SK-N-MC (cell line): ENCODE results near the gene BTG1.
"Not testable (repeated sequence)": the region's sequence is repeated elsewhere in the genome, so short reads cannot be mapped to it uniquely, and the experiment has no call there.

ENCODE experiments used
- DNase-seq: peaks from one replicate; pipeline ENCODE4 v3.0.0-alpha.2; 2011; ENCODE audit warnings: low read depth, low spot score
- H3K27ac ChIP-seq: fragments of 200-600 bp; sonication (generic); 2 replicates; pipeline ENCODE4 v1.5.1; 2016; ENCODE audit warnings: mixed run types
- H3K36me3 ChIP-seq: fragments of 200-600 bp; sonication (generic); 2 replicates; pipeline ENCODE4 v1.6.1; 2017; ENCODE audit warnings: antibody characterized with exemption, low read length, mixed read lengths; ENCODE audit not compliant: insufficient read depth
- H3K4me3 ChIP-seq: fragments of 200-600 bp; sonication (generic); 2 replicates; pipeline ENCODE4 v1.5.1; 2016
- H3K9ac ChIP-seq: fragments of 200-600 bp; sonication (generic); 2 replicates; pipeline ENCODE4 v1.8.0; 2017; ENCODE audit warnings: mixed run types, mixed read lengths; ENCODE audit not compliant: insufficient read length
- H3K9me3 ChIP-seq: fragments of 200-600 bp; sonication (generic); 2 replicates; pipeline ENCODE4 v1.6.1; 2017; ENCODE audit warnings: low read depth, mild to moderate bottlenecking, antibody characterized with exemption, low read length, moderate library complexity, mixed read lengths
- EZH2 ChIP-seq: fragments of 200-600 bp; sonication (generic); IDR thresholded peaks from one replicate; pipeline ENCODE4 v1.6.1; 2017; ENCODE audit warnings: antibody characterized with exemption
- FOXP2 ChIP-seq: optimal IDR thresholded peaks from 2 replicates; pipeline ENCODE3; 2011; ENCODE audit warnings: mild to moderate bottlenecking, moderate library complexity; ENCODE audit not compliant: insufficient read depth; ENCODE audit errors: extremely low read length, control extremely low read depth
- POLR2AphosphoS5 ChIP-seq: IDR thresholded peaks from 2 replicates; pipeline ENCODE4 v1.6.1; 2012; ENCODE audit warnings: mild to moderate bottlenecking, low read depth, low read length, borderline replicate concordance

Gene BTG1

GRCh38 chr12:92107621-92108131 is 38.0 kb downstream of the BTG1 start:
- Histone ChIP-seq H3K27ac (no peak overlapping the region), H3K36me3 (no peaks in the 10 kb centered on the region), H3K4me3 (no peak overlapping the region), H3K9ac (no peak overlapping the region), H3K9me3 (no peaks in the 10 kb centered on the region)
- no peak for DNase-seq
- TF ChIP-seq FOXP2 (no peak), POLR2AphosphoS5 (no peak), EZH2 (no peak)

GRCh38 chr12:92107094-92107493 is 38.6 kb downstream of the BTG1 start:
- no peak overlapping the region for H3K4me3 ChIP-seq
- H3K36me3 ChIP-seq: no peaks in the 10 kb centered on the region
- no peak overlapping the region for H3K27ac ChIP-seq
- no peaks in the 10 kb centered on the region for H3K9me3 ChIP-seq
- TF ChIP-seq EZH2 (no peak), POLR2AphosphoS5 (no peak), FOXP2 (no peak)
- H3K9ac ChIP-seq: no peak overlapping the region
- no peak for DNase-seq

- Histone ChIP-seq H3K9ac (no peak overlapping the region), H3K4me3 (no peak overlapping the region), H3K27ac (no peak overlapping the region), H3K36me3 (no peaks in the 10 kb centered on the region), H3K9me3 (no peaks in the 10 kb centered on the region)
- no peak for DNase-seq
- TF ChIP-seq FOXP2 (no peak), POLR2AphosphoS5 (no peak), EZH2 (no peak)
Observed at GRCh38 chr12:92105676-92106075, 40.0 kb downstream of the BTG1 start.

- Histone ChIP-seq H3K4me3 (no peak overlapping the region), H3K36me3 (no peaks in the 10 kb centered on the region), H3K9ac (no peak overlapping the region), H3K27ac (no peak overlapping the region), H3K9me3 (no peaks in the 10 kb centered on the region)
- TF ChIP-seq EZH2 (no peak), POLR2AphosphoS5 (no peak), FOXP2 (no peak)
- DNase-seq: no peak
Observed at GRCh38 chr12:92105110-92105509, 40.5 kb downstream of the BTG1 start.

- Histone ChIP-seq H3K4me3 (no peak overlapping the region), H3K36me3 (no peaks in the 10 kb centered on the region), H3K9me3 (no peaks in the 10 kb centered on the region), H3K9ac (no peak overlapping the region), H3K27ac (no peak overlapping the region)
- DNase-seq: no peak
- TF ChIP-seq POLR2AphosphoS5 (no peak), FOXP2 (no peak), EZH2 (no peak)
Observed at GRCh38 chr12:92102606-92103005, 43.0 kb downstream of the BTG1 start.

GRCh38 chr12:92098594-92099380 is 46.9 kb downstream of the BTG1 start:
- no peaks in the 10 kb centered on the region for H3K9me3 ChIP-seq
- H3K4me3 ChIP-seq: no peak overlapping the region
- no peaks in the 10 kb centered on the region for H3K36me3 ChIP-seq
- TF ChIP-seq FOXP2 (no peak), POLR2AphosphoS5 (no peak), EZH2 (no peak)
- H3K27ac ChIP-seq: no peak overlapping the region
- no peak for DNase-seq
- H3K9ac ChIP-seq: no peak overlapping the region

GRCh38 chr12:92096346-92097136 is 49.1 kb downstream of the BTG1 start:
- no peak overlapping the region for H3K4me3 ChIP-seq
- no peak for DNase-seq
- H3K9me3 ChIP-seq: no peaks in the 10 kb centered on the region
- H3K36me3 ChIP-seq: no peaks in the 10 kb centered on the region
- H3K9ac ChIP-seq: no peak overlapping the region
- TF ChIP-seq POLR2AphosphoS5 (no peak), EZH2 (no peak), FOXP2 (no peak)
- H3K27ac ChIP-seq: no peak overlapping the region

- no peak overlapping the region for H3K4me3 ChIP-seq
- H3K9me3 ChIP-seq: no peaks in the 10 kb centered on the region
- H3K27ac ChIP-seq: no peak overlapping the region
- TF ChIP-seq POLR2AphosphoS5 (no peak), EZH2 (no peak), FOXP2 (no peak)
- DNase-seq: no peak
- H3K36me3 ChIP-seq: no peaks in the 10 kb centered on the region
- H3K9ac ChIP-seq: no peak overlapping the region
Observed at GRCh38 chr12:92094751-92095161, 50.9 kb downstream of the BTG1 start.

GRCh38 chr12:92094301-92094700 is 51.3 kb downstream of the BTG1 start:
- not testable (repeated sequence) for H3K27ac ChIP-seq, H3K4me3 ChIP-seq, H3K9ac ChIP-seq, H3K36me3 ChIP-seq, H3K9me3 ChIP-seq, DNase-seq
